ENCODE data around the gene PIGO.

Gene PIGO

DNA sequence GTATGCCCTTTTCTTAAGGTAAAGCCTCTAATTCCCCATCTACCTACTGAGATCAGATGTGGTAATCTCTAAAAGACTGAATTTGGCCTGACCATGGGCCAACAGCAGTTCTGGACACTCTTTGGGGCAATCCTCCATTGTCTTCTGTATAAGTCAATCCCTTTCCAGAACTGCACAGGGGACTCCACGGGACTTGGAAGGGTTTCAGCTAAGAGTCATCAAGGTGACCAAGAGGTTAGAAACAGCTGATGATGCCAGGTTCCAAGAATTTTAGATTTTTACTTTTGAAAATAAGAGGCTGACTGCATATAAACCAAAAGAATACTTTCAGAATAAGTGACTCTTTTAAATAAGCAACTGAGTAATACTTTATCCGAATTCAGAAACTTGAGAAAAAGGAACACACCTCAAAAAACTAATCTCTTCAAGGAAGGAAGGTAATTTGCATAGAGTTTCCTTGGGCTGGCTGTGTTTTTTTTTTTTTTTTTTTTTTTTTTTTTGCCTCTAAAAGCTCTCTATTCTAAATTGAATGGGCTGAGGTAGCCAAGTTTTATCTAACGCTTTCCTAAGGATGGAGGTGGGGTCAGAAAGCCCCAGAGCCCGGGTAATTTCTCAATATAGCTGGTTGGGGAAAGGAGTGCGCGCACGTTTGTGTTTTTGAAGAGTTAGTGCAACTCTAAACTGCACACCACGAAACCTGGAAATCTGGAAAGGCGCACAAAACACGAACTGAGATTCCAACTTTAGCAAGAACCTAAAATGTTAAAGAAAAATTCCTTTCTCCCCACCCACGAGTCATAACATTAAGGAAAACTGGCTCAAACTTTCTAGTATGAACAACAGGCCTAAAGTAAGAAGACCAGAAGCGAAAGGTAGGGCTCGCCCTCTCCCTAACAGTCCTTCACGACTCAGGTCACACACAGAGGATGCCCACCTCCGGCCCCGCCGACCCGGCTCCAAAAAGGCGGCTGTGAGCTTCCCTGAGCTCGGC is 25.3 kb downstream of the PIGO start:
- DNase-seq, result peak; percentile 31

DNA sequence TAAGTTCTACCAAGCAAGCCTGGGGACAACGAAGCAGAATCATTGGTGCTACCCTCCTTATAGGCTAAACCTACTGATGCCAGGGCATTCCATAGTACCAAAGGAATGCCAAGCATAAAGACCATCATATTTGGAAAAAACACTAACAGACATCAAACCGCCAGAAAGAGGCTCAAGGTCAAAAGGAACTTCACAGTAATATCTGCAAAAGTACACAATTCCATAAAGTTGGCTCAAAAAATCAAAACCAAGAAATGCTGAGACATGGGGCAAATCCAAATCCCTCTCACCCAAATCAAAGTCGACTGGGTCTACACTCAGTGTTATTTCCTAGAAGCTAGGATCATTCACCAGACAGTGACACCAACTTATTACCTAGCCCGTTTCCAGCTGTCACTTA is 27.4 kb downstream of the PIGO start:
- DNase-seq, result no peak

DNA sequence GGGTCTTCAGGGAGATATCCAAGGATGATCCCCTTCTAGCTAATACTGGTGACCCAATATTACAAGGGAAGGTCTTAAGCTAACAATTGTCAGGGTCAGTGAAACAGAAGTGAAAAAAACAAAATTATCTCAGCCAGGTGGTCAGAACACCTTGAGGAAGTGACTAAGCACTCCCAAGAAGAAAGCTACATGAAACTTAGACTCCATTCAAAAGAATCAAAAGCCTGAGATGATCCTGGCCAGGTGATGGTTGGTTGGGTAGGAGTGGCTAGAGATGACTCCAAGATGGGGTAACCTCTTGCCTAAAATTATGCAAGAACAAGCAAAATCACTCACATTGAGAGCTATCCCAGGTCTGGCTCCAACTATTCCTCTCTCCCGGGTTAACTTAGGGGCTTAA is 29.3 kb downstream of the PIGO start:
- DNase-seq, result no peak

GRCh38 chr9:35060548-35061207 is 35.7 kb downstream of the PIGO start:
- DNase-seq, result no peak

- no peak for DNase-seq
Observed at GRCh38 chr9:35059438-35059837, 37.0 kb downstream of the PIGO start.

- no peak for DNase-seq
Observed at GRCh38 chr9:35057271-35057620, 39.1 kb downstream of the PIGO start.

DNA sequence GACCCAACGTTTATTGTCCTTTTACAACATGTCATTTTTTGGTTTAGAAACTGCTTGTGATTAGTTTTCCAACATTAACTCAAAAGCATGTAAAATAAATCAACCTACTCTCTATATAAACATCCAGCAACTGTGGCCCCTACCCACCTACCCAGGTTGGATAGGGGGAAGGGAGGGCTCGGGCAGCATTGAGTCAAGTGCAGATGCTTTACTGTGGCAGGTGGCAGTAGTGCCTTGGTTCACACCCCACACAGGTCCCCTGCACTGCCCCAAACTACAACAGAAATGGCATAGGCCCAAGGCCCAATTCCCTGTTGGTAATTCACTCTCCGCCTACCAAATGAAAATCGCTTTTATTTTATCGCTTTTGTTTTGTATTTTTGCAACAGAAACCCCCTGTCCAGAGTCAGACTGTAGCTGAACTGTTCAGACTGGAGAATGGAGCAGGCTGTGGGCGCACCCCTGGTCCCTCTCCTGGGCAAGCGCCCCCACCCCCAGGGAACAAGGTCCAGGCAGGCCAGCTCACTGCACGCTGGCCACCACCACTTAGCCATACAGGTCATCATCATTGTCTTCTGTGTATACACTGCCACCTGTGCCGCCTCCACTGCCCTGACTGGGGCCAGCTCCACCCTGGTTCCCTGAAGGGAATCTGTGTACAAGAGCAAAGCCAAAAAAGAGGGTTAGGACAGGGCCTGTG is 39.7 kb downstream of the PIGO start:
- no peak for DNase-seq

DNA sequence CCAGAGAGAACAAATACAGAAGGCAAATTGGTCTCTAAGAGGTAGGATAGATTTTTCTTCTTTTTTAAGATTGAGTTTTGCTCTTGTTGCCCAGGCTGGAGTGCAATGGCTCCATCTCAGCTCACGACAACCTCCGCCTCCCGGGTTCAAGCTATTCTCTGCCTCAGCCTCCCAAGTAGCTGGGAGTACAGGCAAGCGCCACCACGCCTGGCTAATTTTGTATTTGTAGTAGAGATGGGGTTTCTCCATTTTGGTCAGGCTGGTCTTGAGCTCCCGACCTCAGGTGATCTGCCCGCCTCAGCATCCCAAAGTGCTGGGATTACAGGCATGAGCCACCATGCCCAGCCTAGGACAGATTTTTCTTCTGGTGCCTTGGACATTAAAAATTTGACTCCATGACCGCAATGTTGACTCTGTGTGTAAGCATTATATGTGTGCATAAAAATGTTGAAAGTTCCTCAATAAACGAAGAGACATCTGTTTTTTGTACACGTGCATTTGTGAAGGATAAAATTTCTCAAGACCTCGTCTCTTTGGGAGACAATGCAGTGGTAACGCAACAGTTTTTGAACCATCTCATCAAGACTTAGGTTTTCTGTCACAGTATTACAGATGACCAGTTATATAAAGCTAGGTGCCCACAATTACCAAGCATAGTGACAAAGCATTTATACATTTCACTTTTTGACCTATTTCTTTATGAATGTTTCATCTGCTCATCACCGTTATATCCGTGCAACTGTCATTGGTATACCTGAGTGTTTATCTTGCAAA is 41.3 kb downstream of the PIGO start:
- no peak for DNase-seq

DNA sequence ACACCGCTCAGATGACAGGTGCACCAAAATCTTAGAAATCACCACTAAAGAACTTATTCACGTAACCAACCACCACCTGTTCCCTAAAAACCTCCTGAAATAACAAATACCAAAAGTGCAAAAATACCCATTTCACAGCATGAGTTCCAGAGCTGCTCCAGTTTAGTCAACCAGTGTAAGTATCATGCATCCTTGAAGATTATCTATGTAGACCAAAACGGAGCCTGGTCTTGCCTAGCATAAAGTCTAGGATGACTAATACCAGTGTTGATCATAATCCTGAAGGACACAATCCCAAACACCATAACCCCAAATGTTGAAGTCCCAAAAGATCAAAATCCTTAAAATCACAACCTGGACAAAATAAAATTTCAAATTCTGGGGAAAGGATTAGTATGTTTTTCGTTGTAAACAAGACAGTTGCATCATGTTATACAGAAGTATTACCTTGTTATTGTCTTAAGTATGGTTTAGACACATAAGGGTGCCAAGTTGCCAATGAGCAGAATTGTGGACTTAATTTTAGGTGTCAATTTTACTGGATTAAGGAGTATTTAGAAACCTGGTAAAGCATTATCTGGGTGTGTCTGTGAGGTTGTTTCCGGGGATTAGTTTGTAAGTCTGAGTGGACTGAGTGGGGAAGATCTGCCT is 42.1 kb downstream of the PIGO start:
- no peak for DNase-seq

GRCh38 chr9:35051069-35051967 is 45.1 kb downstream of the PIGO start:
- peak; percentile 48 for DNase-seq

GRCh38 chr9:35048511-35048910 is 47.9 kb downstream of the PIGO start:
- peak; percentile 55 for DNase-seq

GRCh38 chr9:35044071-35044470 is 52.3 kb downstream of the PIGO start:
- peak; percentile 26 for DNase-seq

DNA sequence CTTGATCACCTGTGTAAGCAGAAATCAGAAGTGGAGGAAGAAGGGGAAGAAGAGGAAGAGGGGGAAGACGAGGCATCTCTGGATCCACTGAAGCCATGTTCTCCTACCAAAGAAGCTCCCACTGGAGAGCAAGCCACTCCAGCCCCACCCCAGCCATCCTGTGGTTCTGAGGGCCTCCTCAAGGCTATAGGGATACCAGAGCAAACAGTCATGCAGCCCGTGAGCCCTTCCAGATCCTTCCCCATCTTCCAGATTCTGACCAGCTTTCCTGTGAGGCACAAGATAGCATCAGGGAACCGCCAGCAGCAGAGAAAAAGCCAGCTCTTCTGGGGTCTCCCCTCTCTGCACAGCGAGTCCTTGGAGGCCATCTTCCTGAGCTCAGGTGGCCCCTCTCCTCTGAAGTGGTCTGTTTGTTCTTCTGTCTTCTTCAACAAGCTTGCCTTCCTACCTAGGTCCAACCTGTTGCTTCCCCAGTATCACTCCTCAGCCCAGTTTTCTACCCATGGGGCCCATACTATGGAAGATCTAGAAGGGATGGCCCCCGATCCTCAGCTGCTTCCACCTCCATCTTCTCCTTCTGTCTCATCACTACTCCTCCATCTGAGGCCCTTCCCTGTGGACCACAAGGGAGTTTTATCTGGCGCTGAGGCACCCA is 53.4 kb downstream of the PIGO start:
- no peak for DNase-seq

- DNase-seq, result no peak
Observed at GRCh38 chr9:35042081-35042604, 54.2 kb downstream of the PIGO start.

Measured in fibroblast of skin of back (primary cell).